Stomach (tissue), 9 donors: ENCODE measurements around the gene KRTAP20-4. TPM values are rescaled to one million over a fixed set of nuclear protein-coding genes. Genes with fewer than 3 reads are reported as not detected.

Experiments
- DNase-seq, 2 donors: peaks; one replicate each; pipeline versions ENCODE4 v3.0.0 to v3.0.0-alpha.2; 2013 to 2019
- H3K27ac ChIP-seq, 5 donors: fragments of 200-600 bp in 4 of 5; sonication (generic) in 4 of 5; one replicate each; pipeline ENCODE4 v1.5.1; 2013 to 2019; ENCODE audit warnings: mild to moderate bottlenecking in 1 of 5, moderate library complexity in 1 of 5
- H3K27me3 ChIP-seq, 3 donors: fragments of 200-600 bp; sonication (generic); one replicate each; pipeline ENCODE4 v1.5.1; 2017 to 2019; ENCODE audit warnings: mixed run types in 1 of 3
- H3K36me3 ChIP-seq, 4 donors: fragments of 200-600 bp; sonication (generic); 1 replicate in 3 of 4; 2 replicates in 1 of 4; pipeline ENCODE4 v1.5.1; 2016 to 2019
- H3K4me1 ChIP-seq, 4 donors: fragments of 200-600 bp; sonication (generic); one replicate each; pipeline ENCODE4 v1.5.1; 2016 to 2019
- H3K4me3 ChIP-seq, 4 donors: fragments of 200-600 bp; sonication (generic) in 3 of 4; one replicate each; pipeline ENCODE4 v1.5.1; 2016 to 2019; ENCODE audit warnings: mild to moderate bottlenecking in 1 of 4
- H3K9me3 ChIP-seq, 4 donors: fragments of 200-600 bp; sonication (generic); one replicate each; pipeline ENCODE4 v1.5.1; 2016 to 2019
- EP300 ChIP-seq: sonication (generic); formaldehyde crosslinking; IDR thresholded peaks from one replicate; pipeline ENCODE4 v1.6.1; 2017; ENCODE audit warnings: antibody characterized with exemption
- POLR2A ChIP-seq, 4 donors: fragments of 450-650 bp; IDR thresholded peaks; one replicate each; pipeline ENCODE4 v1.6.1; 2016; ENCODE audit warnings: antibody characterized with exemption in 4 of 4, control low read depth in 2 of 4, mild to moderate bottlenecking in 1 of 4, moderate library complexity in 1 of 4
- POLR2AphosphoS5 ChIP-seq, 3 donors: sonication (generic); formaldehyde crosslinking; IDR thresholded peaks; one replicate each; pipeline ENCODE4 v1.6.1; 2016; ENCODE audit warnings: antibody characterized with exemption in 3 of 3
- WGBS, 5 donors: extraction: QIAGEN DNeasy Blood & Tissue Kit in 3 of 5; methylation state at CpG; one replicate each; pipeline versions ENCODE4 v1.1.5 to v1.1.7; 2013 to 2018; 5-methylcytosine and 5-hydroxymethylcytosine counted together
- intact Hi-C: fragments of 100-400 bp; cut with DNase I; formaldehyde crosslinking; loops from one replicate; pipeline ENCODE4 v1.15.1; 2023; ENCODE audit warnings: low total_unique reads
- polyA plus RNA-seq, 3 donors: library from polyadenylated mRNA; stranded (reverse); fragments of 200-250 nt; gene quantifications; one replicate each; pipeline ENCODE4 v1.2.3, GENCODE V29; 2013
- total RNA-seq, 5 donors: library from RNA; depleted of rRNA; stranded (reverse); fragments of >200 nt; gene quantifications; one replicate each; pipeline versions ENCODE4 v1.1.0 to v1.2.3, GENCODE V29; 2014 to 2016
- TF ChIP-seq, protein P1 (sequence below), 7 experiments: fragments of 450-650 bp in 4 of 7; fragments of 200-600 bp in 3 of 7; sonication (generic) in 3 of 7; IDR thresholded peaks; one replicate each; pipeline ENCODE4 v1.5.1; 2016 to 2019; ENCODE audit warnings: antibody characterized with exemption in 7 of 7, control low read depth in 2 of 7, mild to moderate bottlenecking in 1 of 7
- donor health status: healthy with polysubstance abuse.
- donor health status: Bipolar disorder and iron deficiency.
- donor health status: healthy.

KRTAP20-4 gene
- total and polyA plus RNA-seq, 8 donors, result not detected

DNA sequence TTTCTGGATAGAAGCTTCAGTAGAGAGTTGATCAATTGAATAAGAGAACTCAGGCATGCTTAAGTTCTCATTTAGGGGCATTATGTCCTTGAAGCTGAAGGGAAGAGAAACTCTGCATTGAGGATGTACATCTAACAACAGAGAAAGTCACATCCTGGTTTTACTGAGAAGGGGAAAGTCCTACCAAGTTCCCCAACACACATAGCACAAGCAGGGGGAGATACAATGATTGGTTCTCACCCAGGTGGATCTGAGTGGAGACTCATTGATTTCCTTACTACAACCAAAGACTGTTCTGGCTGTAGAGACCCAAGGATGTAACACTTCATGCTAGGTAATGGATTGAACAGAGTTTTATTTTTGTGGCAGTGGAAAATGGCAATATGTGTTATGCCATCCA, 5.2 kb upstream of the KRTAP20-4 start:
- H3K27me3 ChIP-seq, result no peaks in the 10 kb centered on the region
- H3K27ac ChIP-seq, result no peak overlapping the region
- no peak for TF ChIP-seq POLR2A (IDR thresholded peaks at IDR 0.05)
- TF ChIP-seq, protein P1, sequence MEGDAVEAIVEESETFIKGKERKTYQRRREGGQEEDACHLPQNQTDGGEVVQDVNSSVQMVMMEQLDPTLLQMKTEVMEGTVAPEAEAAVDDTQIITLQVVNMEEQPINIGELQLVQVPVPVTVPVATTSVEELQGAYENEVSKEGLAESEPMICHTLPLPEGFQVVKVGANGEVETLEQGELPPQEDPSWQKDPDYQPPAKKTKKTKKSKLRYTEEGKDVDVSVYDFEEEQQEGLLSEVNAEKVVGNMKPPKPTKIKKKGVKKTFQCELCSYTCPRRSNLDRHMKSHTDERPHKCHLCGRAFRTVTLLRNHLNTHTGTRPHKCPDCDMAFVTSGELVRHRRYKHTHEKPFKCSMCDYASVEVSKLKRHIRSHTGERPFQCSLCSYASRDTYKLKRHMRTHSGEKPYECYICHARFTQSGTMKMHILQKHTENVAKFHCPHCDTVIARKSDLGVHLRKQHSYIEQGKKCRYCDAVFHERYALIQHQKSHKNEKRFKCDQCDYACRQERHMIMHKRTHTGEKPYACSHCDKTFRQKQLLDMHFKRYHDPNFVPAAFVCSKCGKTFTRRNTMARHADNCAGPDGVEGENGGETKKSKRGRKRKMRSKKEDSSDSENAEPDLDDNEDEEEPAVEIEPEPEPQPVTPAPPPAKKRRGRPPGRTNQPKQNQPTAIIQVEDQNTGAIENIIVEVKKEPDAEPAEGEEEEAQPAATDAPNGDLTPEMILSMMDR (IDR thresholded peaks at IDR 0.05), result no peak
- TF ChIP-seq EP300, result no peak
- TF ChIP-seq POLR2AphosphoS5 (IDR thresholded peaks at IDR 0.05), result no peak
- H3K4me1 ChIP-seq, result no peaks in the 10 kb centered on the region
- peaks cover 0 to 18% (median 0%) of the 10 kb centered on the region in 4 donors for H3K9me3 ChIP-seq
- intact Hi-C loops, result no loop called here
- no peak overlapping the region for H3K4me3 ChIP-seq
- no peak for DNase-seq
- no peaks in the 10 kb centered on the region for H3K36me3 ChIP-seq

DNA sequence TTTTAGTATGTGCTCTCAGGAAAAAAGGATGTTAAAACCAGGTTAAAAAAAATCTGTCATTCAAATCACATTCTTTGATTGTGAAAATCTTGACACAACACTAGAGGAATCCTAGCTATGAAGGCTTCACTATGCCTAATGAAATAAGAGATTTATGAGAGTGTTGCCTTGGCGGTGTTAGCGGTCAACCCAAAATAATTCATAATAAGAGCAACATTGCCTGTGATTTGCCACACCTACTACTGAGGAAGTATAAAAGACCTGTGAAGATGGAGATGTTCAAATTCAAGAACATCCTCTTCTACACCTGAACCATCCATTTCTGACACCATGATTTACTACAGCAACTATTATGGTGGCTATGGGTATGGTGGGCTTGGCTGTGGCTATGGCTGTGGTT, 4.3 kb upstream of the KRTAP20-4 start, which contains the start of gene KRTAP20-1:
Gene KRTAP20-1 (plus strand): TSS at position 301 of the 400 bp plus-strand sequence. CDS start 30 bp downstream, at position 331.
- H3K27ac ChIP-seq, result no peak within 1 kb of the TSS
- TF ChIP-seq POLR2AphosphoS5 (IDR thresholded peaks at IDR 0.05) (no peak), POLR2A (IDR thresholded peaks at IDR 0.05) (no peak)
- TF ChIP-seq, protein P1 (IDR thresholded peaks at IDR 0.05), result no peak
- H3K27me3 ChIP-seq, result no peaks in the 10 kb centered on the region
- 84 to 100% (median 94%) methylated on average over 2 of the region's 2 CpGs for WGBS, 5 donors
- H3K4me1 ChIP-seq, result no peaks in the 10 kb centered on the region
- no peaks in the 10 kb centered on the region for H3K36me3 ChIP-seq
- no peak for DNase-seq
- H3K9me3 ChIP-seq, result peaks cover 0 to 13% (median 0%) of the 10 kb centered on the region in 4 donors
- intact Hi-C loops, result no loop called here
- H3K4me3 ChIP-seq, result no peak within 1 kb of the TSS

DNA sequence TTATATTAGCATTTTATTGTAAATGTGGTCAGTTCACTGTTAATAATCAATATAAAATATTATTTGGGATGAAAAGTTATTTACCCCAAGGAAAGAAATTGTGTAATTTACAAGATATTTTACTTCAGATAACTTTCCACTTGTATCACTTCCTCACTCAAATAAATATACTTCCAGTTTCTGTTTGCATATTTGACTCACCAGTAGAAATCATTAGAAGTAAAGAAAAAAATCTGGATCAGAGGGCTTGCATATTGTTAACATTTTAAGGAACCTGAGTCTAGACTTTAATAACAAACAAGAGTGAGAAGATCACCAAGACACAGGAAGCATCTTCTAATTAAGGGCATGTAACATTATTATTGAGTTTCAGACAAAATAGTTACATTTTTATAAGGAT, 347 bp upstream of the KRTAP20-4 start:
- Histone ChIP-seq H3K27me3 (no peaks in the 10 kb centered on the region), H3K27ac (no peak overlapping the region), H3K4me3 (no peak overlapping the region), H3K9me3 (peaks cover 0 to 13% (median 7%) of the 10 kb centered on the region in 4 donors), H3K4me1 (no peaks in the 10 kb centered on the region), H3K36me3 (no peaks in the 10 kb centered on the region)
- TF ChIP-seq POLR2AphosphoS5 (IDR thresholded peaks at IDR 0.05) (no peak), POLR2A (IDR thresholded peaks at IDR 0.05) (no peak), EP300 (no peak)
- TF ChIP-seq, protein P1 (IDR thresholded peaks at IDR 0.05), result no peak
- no peak for DNase-seq
- intact Hi-C loops, result no loop called here

DNA sequence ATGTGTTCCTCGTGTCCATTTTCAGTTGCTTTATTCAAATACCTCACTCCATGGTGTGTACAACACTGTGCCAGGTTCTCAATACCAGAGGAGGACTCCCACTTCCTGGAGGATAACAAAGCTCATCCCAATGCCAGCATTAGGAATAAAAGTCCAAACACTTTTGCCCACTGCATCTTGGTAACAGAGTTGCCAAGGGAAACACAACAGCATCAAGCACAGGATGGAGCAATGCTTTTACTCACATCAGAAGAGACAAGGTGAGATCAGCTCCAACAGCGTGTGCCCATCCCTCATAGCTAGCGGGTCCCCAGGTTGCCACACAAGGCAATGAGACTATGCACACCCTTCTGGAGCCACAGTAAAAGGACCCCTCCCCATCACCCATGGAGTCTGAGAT, 2.9 kb downstream of the KRTAP20-4 start:
- DNase-seq, result no peak
- no peak overlapping the region for H3K4me3 ChIP-seq
- 80 to 91% (median 87%) methylated on average over 3 of the region's 3 CpGs for WGBS, 5 donors
- intact Hi-C loops, result no loop called here
- peaks cover 0 to 28% (median 12%) of the 10 kb centered on the region in 4 donors for H3K9me3 ChIP-seq
- no peak overlapping the region for H3K27ac ChIP-seq
- H3K36me3 ChIP-seq, result no peaks in the 10 kb centered on the region
- H3K27me3 ChIP-seq, result no peaks in the 10 kb centered on the region
- H3K4me1 ChIP-seq, result no peaks in the 10 kb centered on the region
- TF ChIP-seq, protein P1 (IDR thresholded peaks at IDR 0.05), result no peak
- TF ChIP-seq POLR2AphosphoS5 (IDR thresholded peaks at IDR 0.05), result no peak
- TF ChIP-seq EP300, result no peak
- TF ChIP-seq POLR2A (IDR thresholded peaks at IDR 0.05), result no peak
